Hindlimb muscle (tissue), 1 donor: ENCODE measurements around the gene CAMK2B. TPM values are rescaled to one million over a fixed set of nuclear protein-coding genes. Genes with fewer than 3 reads are reported as not detected.
A peak's percentile ranks its signal among the peaks of the same experiment; 100 is the strongest.

Experiments
- DNase-seq: peaks from one replicate; pipeline ENCODE4 v3.0.0-alpha.2; 2013
- polyA plus RNA-seq: library from polyadenylated mRNA; unstranded; fragments of 120-200 nt; gene quantifications from one replicate; pipeline ENCODE4 v1.2.1, GENCODE V29; 2013; ENCODE audit not compliant: insufficient read length

The CAMK2B gene
- polyA plus RNA-seq, 1 donor = 17.7 TPM

GRCh38 chr7:44273681-44274622 lies 51.4 kb downstream of the CAMK2B start:
- no peak for DNase-seq

GRCh38 chr7:44272981-44273380 lies 52.4 kb downstream of the CAMK2B start:
- DNase-seq = no peak

GRCh38 chr7:44272456-44272855 lies 52.9 kb downstream of the CAMK2B start:
- DNase-seq = no peak

GRCh38 chr7:44269943-44270493 lies 55.4 kb downstream of the CAMK2B start:
- DNase-seq = no peak

- DNase-seq = no peak
These were observed 56.0 kb downstream of the CAMK2B start for GRCh38 chr7:44269417-44269816.

GRCh38 chr7:44268671-44269070 lies 56.7 kb downstream of the CAMK2B start:
- DNase-seq = no peak

- no peak for DNase-seq
These were observed 57.5 kb downstream of the CAMK2B start for GRCh38 chr7:44267719-44268421.

- no peak for DNase-seq
These were observed 58.2 kb downstream of the CAMK2B start for GRCh38 chr7:44267178-44267577.

GRCh38 chr7:44266526-44266925 lies 58.9 kb downstream of the CAMK2B start:
- DNase-seq = no peak

- DNase-seq = no peak
These were observed 59.7 kb downstream of the CAMK2B start for GRCh38 chr7:44265728-44266127.

- DNase-seq = no peak
These were observed 61.0 kb downstream of the CAMK2B start for GRCh38 chr7:44264221-44264931.

- DNase-seq = no peak
These were observed 61.9 kb downstream of the CAMK2B start for GRCh38 chr7:44263326-44264082.

- no peak for DNase-seq
These were observed 63.4 kb downstream of the CAMK2B start for GRCh38 chr7:44262031-44262430.

GRCh38 chr7:44261240-44261639 lies 64.2 kb downstream of the CAMK2B start:
- no peak for DNase-seq

GRCh38 chr7:44259547-44260457 lies 65.6 kb downstream of the CAMK2B start:
- DNase-seq = peak; percentile 81

GRCh38 chr7:44258865-44259546 lies 66.4 kb downstream of the CAMK2B start:
- no peak for DNase-seq

- DNase-seq = no peak
These were observed 67.0 kb downstream of the CAMK2B start for GRCh38 chr7:44258423-44258760.

GRCh38 chr7:44257618-44258422 lies 67.6 kb downstream of the CAMK2B start:
- DNase-seq = peak; percentile 64

GRCh38 chr7:44257213-44257612 lies 68.2 kb downstream of the CAMK2B start:
- no peak for DNase-seq
